ENCODE data around the gene KAT7. TPM values are rescaled to one million over a fixed set of nuclear protein-coding genes. Genes with fewer than 3 reads are reported as not detected.

KAT7 gene
- total RNA-seq, 1 experiment from 2014 or later, result 39.4 TPM

DNA sequence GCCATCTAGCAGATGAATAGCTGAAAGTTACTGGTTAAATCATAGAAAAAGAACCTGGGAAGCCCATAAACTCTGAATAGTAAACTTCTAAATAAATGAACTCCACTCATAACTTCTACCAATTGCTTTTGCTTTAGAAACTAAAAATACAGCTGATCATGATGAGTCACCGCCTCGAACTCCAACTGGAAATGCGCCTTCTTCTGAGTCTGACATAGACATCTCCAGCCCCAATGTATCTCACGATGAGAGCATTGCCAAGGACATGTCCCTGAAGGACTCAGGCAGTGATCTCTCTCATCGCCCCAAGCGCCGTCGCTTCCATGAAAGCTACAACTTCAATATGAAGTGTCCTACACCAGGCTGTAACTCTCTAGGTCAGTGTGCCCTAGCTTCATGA lies 9.7 kb downstream of the KAT7 start:
- H3K4me1 ChIP-seq (replicated peaks), result no peaks in the 10 kb centered on the region
- no peaks in the 10 kb centered on the region for H3K27me3 ChIP-seq (replicated peaks)
- no peak overlapping the region for H3K27ac ChIP-seq
- peaks cover 94% of the 10 kb centered on the region for H3K36me3 ChIP-seq
- H3K9me3 ChIP-seq (replicated peaks), result no peaks in the 10 kb centered on the region
- H3K4me3 ChIP-seq, result no peak overlapping the region
- DNase-seq (ENCODE audit: low read depth in 1 of 2, low spot score in 2 of 2), result no peak

DNA sequence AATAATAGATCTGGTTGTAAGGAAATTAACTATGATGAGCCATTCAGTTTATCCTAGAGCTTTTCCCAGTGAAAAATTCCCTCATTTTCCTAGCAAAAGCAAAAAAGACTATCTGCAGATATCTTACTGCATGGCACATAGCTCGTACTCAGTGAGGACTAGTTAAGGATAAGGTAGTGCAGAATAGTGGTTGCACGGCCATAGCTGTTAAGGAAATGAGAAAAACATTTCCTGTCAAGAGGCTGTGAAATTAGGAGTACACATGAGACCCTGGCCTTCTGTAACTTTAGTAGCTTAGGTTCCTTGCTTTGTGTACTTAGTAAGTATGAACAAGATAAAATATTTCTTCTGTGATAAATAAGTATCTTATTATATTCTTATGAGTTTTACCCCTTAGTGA lies 10.3 kb downstream of the KAT7 start:
- no peak for DNase-seq (ENCODE audit: low read depth in 1 of 2, low spot score in 2 of 2)
- Histone ChIP-seq H3K4me1 (replicated peaks) (no peaks in the 10 kb centered on the region), H3K36me3 (peaks cover 93% of the 10 kb centered on the region), H3K9me3 (replicated peaks) (no peaks in the 10 kb centered on the region), H3K4me3 (no peak overlapping the region), H3K27ac (no peak overlapping the region), H3K27me3 (replicated peaks) (no peaks in the 10 kb centered on the region)

DNA sequence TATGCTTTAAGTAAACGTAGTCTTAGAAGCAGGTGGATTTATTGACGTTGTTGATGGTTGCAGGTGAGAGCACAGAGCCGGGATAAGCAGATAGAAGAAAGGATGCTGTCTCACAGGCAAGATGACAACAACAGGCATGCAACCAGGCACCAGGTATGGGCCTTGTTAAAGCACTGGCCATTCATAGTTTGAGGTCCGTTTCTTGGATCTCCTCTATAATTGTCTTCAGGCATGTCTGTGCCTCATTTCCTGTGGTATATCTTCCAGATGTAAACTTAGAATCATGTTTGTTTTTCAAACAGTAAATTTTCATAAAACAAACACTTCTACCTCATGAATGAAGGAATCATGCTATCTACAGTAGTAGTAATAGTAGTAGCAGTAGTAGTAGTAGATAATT lies 20.6 kb downstream of the KAT7 start:
- Histone ChIP-seq H3K9me3 (replicated peaks) (no peaks in the 10 kb centered on the region), H3K27me3 (replicated peaks) (no peaks in the 10 kb centered on the region), H3K36me3 (peaks cover 88% of the 10 kb centered on the region), H3K4me3 (no peak overlapping the region), H3K4me1 (replicated peaks) (no peaks in the 10 kb centered on the region), H3K27ac (no peak overlapping the region)
- DNase-seq (ENCODE audit: low read depth in 1 of 2, low spot score in 2 of 2), result no peak

DNA sequence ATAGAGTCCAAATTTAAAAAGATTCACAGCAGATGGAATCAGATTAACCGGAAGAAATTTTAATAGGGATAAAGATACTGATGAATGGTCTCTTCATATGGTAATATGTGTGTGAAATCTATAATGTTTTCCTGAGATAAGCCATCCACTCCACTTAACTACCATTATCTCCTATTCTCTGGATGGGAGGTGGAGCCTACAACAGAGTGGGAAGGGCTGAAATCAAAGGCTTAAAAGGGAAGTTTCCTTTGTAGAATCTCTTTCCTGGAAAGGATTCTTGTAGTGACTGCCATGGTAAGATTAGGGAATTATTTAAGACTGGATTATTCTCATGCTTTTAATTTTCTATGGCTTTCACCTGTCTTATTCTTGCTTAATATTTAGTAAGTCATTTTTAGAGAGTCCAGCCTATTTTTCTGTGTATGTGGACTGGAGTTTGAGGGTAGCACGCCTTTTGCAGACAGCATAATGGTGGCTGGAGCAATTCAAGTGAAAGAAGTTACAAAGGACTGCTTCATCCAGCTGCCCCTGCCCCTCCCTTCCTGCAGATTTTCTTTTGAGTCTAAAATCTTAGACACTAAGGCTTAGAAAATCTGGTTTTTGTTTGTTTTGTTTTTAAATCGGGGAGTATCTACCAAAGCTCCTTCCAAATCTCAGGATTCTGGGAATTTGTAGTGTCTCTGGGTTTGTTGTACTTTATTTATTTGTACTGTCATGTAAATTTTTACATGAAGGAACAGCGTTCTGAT lies 26.5 kb downstream of the KAT7 start:
- H3K36me3 ChIP-seq, result peaks cover 90% of the 10 kb centered on the region
- no peak overlapping the region for H3K27ac ChIP-seq
- H3K4me3 ChIP-seq, result no peak overlapping the region
- H3K4me1 ChIP-seq (replicated peaks), result no peaks in the 10 kb centered on the region
- H3K27me3 ChIP-seq (replicated peaks), result no peaks in the 10 kb centered on the region
- H3K9me3 ChIP-seq (replicated peaks), result no peaks in the 10 kb centered on the region
- DNase-seq (ENCODE audit: low read depth in 1 of 2, low spot score in 2 of 2), result no peak

DNA sequence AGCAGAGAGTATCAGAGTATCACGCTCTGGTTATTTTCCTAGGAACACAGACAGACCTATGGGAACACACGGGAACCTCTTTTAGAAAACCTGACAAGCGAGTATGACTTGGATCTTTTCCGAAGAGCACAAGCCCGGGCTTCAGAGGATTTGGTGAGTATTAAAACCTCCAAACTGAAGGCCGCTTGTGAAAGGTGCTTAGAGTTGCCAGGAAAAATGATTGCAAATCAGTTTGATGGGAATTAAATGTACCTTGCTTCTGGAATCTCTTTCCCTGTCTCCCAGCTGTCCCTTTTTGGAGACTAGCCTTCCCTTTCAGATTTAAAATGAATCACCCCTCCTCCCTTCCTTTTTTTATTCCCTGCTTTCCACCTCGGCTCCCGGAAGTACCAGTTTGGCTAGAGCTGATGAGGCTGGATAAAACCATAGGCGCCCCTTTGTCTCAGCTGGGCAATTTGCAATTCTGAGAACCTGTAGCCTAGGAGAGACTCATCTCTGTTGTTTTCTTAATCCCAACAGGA lies 27.3 kb downstream of the KAT7 start:
- Histone ChIP-seq H3K4me3 (no peak overlapping the region), H3K27me3 (replicated peaks) (no peaks in the 10 kb centered on the region), H3K27ac (no peak overlapping the region), H3K4me1 (replicated peaks) (no peaks in the 10 kb centered on the region), H3K9me3 (replicated peaks) (no peaks in the 10 kb centered on the region), H3K36me3 (peaks cover 86% of the 10 kb centered on the region)
- DNase-seq (ENCODE audit: low read depth in 1 of 2, low spot score in 2 of 2), result no peak

DNA sequence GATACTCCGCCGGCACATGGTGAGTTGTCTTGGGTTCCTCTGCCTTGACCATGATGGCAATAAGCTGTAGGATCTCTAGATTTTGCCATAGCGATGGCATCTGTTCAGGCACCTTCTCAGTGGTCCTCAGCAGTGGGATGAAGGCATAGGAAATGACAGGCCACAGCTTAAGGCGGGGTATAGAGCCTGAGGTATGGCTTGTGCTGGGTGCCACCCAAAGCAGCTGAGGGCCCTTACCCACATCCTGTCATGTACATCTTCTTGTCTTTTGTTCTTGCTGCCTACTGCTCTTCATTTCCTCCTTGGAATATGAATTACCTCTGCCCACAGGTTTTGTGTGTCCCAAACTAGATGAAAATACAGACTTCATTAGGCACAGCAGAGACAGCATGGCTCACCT lies 29.5 kb downstream of the KAT7 start:
- H3K27ac ChIP-seq, result no peak overlapping the region
- DNase-seq (ENCODE audit: low read depth in 1 of 2, low spot score in 2 of 2), result no peak
- H3K4me3 ChIP-seq, result no peak overlapping the region
- no peaks in the 10 kb centered on the region for H3K9me3 ChIP-seq (replicated peaks)
- peaks cover 90% of the 10 kb centered on the region for H3K36me3 ChIP-seq
- no peaks in the 10 kb centered on the region for H3K27me3 ChIP-seq (replicated peaks)
- no peaks in the 10 kb centered on the region for H3K4me1 ChIP-seq (replicated peaks)

DNA sequence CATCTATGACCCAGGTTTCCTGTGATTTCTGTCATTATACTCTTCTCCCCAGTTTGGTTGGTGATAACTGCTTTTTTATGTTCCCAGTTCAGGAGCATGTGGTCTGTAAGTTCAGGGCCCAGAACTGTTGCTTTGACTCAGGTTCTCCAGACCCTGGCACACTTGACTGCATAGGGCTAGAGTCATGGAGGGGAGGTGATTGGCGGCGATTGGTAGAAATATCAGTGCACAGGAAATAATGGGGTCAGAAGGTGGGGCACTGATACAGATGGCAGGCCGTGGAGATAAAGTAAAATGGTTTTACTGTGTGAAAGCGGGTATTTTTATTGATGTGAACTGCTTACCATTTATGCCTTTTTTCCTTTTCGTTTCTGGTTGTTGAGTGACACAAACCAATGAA lies 30.7 kb downstream of the KAT7 start:
- Histone ChIP-seq H3K36me3 (peaks cover 90% of the 10 kb centered on the region), H3K4me1 (replicated peaks) (0 out of 2 replicates have a peak, but pooled peaks cover 4% of the 10 kb centered on the region)

DNA sequence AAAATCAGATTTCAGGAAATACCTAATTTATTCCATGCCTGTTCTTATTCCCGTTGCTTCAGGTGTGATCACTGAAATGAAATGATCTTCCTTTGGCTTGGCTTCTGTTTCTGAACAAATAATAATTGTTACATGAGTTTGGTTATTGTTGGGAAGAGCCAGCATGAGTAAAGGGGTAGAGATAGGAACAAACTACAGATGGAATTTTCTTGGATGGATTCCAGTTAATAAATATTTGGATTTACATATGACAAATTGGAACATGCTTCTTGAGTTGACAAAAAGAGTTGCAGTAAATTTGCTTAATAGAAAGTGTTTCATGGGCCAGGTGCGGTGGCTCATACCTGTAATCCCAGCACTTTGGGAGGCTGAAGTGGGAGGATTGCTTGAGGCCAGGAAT lies 31.2 kb downstream of the KAT7 start:
- DNase-seq (ENCODE audit: low read depth in 1 of 2, low spot score in 2 of 2), result no peak
- Histone ChIP-seq H3K27ac (no peak overlapping the region), H3K4me1 (replicated peaks) (0 out of 2 replicates have a peak, but pooled peaks cover 4% of the 10 kb centered on the region), H3K27me3 (replicated peaks) (no peaks in the 10 kb centered on the region), H3K36me3 (peaks cover 90% of the 10 kb centered on the region), H3K9me3 (replicated peaks) (no peaks in the 10 kb centered on the region), H3K4me3 (no peak overlapping the region)

More for the DNA sequence above, 30.7 kb downstream of the KAT7 start:
- H3K9me3 ChIP-seq (replicated peaks), result no peaks in the 10 kb centered on the region
- no peak overlapping the region for H3K4me3 ChIP-seq
- no peak for DNase-seq (ENCODE audit: low read depth in 1 of 2, low spot score in 2 of 2)
- no peak overlapping the region for H3K27ac ChIP-seq
- H3K27me3 ChIP-seq (replicated peaks), result no peaks in the 10 kb centered on the region

DNA sequence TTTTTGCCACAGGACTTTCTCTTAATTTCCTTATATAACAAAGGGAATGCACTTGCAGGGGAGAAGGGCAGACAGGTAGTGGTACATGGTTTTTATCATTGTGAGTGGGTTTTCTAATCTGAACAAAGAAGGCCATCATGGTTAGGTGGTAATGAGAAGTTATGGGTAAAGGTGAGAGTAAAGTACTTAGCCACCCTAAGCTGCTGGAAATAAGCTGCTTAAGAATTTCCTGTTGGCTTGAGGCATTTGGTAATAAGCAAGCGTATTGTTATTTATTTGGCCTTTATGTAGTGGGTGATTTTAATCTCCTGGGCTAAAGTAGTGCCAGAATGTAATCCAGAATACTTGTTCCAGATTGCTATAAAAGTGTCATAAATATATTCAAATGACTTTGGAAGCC lies 32.3 kb downstream of the KAT7 start:
- no peaks in the 10 kb centered on the region for H3K27me3 ChIP-seq (replicated peaks)
- H3K4me3 ChIP-seq, result no peak overlapping the region
- H3K27ac ChIP-seq, result no peak overlapping the region
- peaks cover 94% of the 10 kb centered on the region for H3K36me3 ChIP-seq
- peaks cover 10% of the 10 kb centered on the region for H3K4me1 ChIP-seq (replicated peaks)
- no peak for DNase-seq (ENCODE audit: low read depth in 1 of 2, low spot score in 2 of 2)
- no peaks in the 10 kb centered on the region for H3K9me3 ChIP-seq (replicated peaks)

DNA sequence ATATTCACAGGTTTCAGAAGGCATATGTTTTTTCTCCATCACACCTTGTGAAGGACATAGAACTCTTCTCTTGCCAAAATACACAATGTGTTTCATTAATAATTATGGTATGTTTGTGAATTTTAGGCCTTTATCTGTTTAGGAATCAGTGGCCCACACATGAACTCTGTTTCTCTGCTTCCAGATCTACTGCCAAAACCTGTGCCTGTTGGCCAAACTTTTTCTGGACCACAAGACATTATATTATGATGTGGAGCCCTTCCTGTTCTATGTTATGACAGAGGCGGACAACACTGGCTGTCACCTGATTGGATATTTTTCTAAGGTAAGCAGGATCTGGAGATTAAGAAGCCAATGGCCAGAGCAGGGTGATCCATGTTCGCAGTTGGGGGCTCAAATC lies 33.0 kb downstream of the KAT7 start:
- peaks cover 94% of the 10 kb centered on the region for H3K36me3 ChIP-seq
- DNase-seq (ENCODE audit: low read depth in 1 of 2, low spot score in 2 of 2), result no peak
- no peak overlapping the region for H3K4me3 ChIP-seq
- no peaks in the 10 kb centered on the region for H3K9me3 ChIP-seq (replicated peaks)
- H3K27me3 ChIP-seq (replicated peaks), result no peaks in the 10 kb centered on the region
- no peak overlapping the region for H3K27ac ChIP-seq
- peaks cover 11% of the 10 kb centered on the region for H3K4me1 ChIP-seq (replicated peaks)

DNA sequence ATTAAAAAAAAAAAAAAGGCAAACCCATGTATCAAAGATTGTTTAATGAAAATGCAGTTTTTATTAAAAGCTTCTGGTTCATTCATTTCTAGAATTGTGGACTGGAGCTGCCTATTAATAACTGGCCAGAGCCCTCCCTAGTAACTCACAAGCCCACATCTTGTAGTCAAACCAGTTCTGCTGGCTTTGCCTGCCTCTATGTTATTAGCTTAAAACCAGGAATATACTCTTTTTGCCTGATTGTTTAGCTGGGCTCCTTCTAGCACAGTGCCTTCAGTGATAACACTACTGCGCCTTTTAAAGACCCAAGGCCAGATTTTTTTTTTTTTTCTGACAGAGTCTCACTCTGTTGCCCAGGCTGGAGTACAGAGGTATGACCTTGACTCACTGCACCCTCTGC lies 33.4 kb downstream of the KAT7 start:
- peaks cover 94% of the 10 kb centered on the region for H3K36me3 ChIP-seq
- DNase-seq (ENCODE audit: low read depth in 1 of 2, low spot score in 2 of 2), result no peak

DNA sequence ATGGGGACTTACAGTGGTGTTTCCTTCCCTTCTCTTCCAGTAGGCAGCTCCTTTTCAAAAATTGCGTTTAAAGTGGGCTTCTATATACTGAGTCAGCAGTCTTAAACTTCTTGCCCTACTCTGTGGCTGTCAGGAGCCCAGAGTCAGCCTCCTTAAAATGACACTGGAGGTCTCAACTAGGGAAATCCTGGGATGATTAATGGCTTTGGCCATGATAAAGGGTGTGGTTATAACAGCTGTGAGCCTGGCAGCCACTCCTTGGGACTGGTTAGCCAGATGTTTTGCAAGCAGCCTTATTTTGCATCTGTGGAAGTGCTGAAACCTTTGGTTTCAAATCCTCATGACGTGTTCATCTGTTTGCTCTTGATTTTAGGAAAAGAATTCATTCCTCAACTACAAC lies 34.3 kb downstream of the KAT7 start:
- Histone ChIP-seq H3K4me1 (replicated peaks) (peaks cover 11% of the 10 kb centered on the region), H3K36me3 (peaks cover 94% of the 10 kb centered on the region), H3K27me3 (replicated peaks) (no peaks in the 10 kb centered on the region), H3K4me3 (no peak overlapping the region), H3K27ac (no peak overlapping the region), H3K9me3 (replicated peaks) (no peaks in the 10 kb centered on the region)
- DNase-seq (ENCODE audit: low read depth in 1 of 2, low spot score in 2 of 2), result no peak

More for the DNA sequence above, 33.4 kb downstream of the KAT7 start:
- H3K27ac ChIP-seq, result no peak overlapping the region
- H3K27me3 ChIP-seq (replicated peaks), result no peaks in the 10 kb centered on the region
- H3K4me1 ChIP-seq (replicated peaks), result peaks cover 11% of the 10 kb centered on the region
- H3K4me3 ChIP-seq, result no peak overlapping the region
- H3K9me3 ChIP-seq (replicated peaks), result no peaks in the 10 kb centered on the region

DNA sequence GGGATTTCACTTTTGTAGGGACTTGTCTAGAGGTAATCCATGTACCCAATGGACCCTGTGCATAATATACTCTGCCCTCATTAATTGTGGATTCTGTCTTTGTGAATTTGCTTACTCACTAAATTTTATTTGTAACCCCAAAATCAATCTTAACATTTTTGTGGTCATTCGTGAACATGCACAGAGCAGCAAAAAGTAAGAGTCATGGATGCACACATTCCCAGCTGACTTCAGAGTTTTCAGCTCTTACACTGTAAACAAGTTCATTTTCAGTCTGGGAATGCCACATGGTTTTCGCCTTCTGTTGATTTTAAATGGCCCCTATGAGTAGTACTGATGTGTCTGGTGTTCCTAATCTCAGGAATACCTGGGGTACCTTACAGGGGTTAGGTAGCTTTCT lies 35.1 kb downstream of the KAT7 start:
- H3K4me3 ChIP-seq, result no peak overlapping the region
- DNase-seq (ENCODE audit: low read depth in 1 of 2, low spot score in 2 of 2), result no peak
- H3K27me3 ChIP-seq (replicated peaks), result no peaks in the 10 kb centered on the region
- H3K36me3 ChIP-seq, result peaks cover 95% of the 10 kb centered on the region
- H3K9me3 ChIP-seq (replicated peaks), result no peaks in the 10 kb centered on the region
- peaks cover 16% of the 10 kb centered on the region for H3K4me1 ChIP-seq (replicated peaks)
- H3K27ac ChIP-seq, result no peak overlapping the region

DNA sequence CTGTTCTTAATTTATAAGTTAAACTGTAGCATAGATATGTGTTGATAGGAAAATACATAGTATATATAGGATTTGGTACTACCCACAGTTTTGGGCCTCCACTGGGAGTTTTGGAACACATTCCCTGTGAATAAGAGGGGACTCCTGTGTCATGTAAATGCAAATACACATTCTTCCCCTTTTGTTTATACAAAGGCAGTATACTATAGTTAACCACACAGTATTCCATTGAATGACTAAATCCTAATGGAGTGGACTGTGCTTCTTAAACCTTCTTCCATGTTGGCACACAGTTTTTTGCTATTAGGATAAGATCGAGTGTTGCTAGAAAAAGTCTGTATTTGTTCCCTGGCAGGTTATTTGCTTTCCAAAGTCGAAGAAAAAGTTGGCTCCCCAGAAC lies 37.2 kb downstream of the KAT7 start:
- no peak overlapping the region for H3K4me3 ChIP-seq
- peaks cover 96% of the 10 kb centered on the region for H3K36me3 ChIP-seq
- no peaks in the 10 kb centered on the region for H3K27me3 ChIP-seq (replicated peaks)
- H3K9me3 ChIP-seq (replicated peaks), result no peaks in the 10 kb centered on the region; the same call in 1 of the 2 replicates
- no peak overlapping the region; the same call in 1 of the 2 replicates for H3K27ac ChIP-seq
- peaks cover 34% of the 10 kb centered on the region for H3K4me1 ChIP-seq (replicated peaks)
- no peak for DNase-seq (ENCODE audit: low read depth in 1 of 2, low spot score in 2 of 2)

All from SJSA1 (cell line).